ENCODE measurements around the gene F11.
"Not testable (repeated sequence)": the region's sequence is repeated elsewhere in the genome, so short reads cannot be mapped to it uniquely, and the experiment has no call there.

F11 gene

DNA sequence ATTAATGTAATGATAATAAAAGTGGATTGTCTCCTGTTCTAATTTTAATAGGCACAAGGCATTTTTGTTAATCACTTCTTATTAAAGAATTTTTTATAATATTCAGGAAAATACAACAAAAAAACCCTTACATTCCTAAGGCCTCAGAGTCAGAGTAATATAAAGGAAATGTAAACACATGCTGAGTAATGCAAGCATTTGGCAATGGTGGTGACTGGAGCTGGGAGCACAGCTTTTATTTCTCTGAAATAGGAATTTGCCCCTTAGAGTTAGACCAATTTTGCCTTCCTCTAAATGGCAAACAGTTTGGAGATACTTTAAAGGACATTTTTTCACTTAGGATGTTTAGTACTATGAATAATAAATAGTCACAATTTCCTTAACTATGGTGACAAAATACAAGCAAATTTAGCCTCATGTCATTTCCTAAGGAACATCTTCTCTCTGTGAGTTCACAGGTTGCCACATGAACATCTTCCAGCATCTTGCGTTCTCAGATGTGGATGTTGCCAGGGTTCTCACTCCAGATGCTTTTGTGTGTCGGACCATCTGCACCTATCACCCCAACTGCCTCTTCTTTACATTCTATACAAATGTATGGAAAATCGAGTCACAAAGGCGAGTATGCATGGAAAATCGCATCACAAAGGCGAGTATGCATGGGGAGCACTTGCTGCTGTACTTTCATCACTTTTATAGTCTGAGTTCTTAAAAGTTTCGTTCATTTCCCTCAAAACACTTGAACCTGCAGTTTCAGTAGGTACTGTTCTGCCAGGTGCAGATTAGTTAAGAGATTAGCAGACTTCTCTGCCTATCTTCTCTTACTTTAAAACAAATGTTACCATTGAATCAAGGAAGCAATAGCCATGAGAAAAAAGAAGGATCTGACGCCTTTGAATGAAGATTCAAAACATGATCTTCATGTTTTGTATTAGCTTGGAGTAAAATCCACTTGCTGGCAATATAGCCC lies 15.9 kb upstream of the F11 start:
- DNase-seq (ENCODE audit: low spot score) = no peak

DNA sequence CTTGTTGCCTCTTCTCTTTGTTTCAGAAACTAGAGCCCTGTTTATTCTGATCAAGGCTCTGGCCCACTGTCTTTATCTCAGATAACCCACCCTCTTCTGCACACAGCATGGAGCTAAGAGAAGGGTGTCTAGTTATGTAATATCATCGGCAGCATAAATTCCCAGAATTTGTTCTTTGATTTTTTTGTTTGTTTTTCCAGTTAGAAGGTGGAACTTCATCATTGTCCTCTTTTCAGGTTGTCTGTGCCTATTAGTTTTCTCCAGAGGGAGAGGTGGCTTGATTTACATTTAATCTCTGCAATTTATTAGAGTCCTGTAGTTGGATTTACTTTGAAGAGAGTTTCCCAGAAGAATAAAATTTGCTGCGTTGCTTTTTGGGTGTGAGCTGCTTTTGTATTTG lies 15.2 kb upstream of the F11 start:
- no peak for DNase-seq (ENCODE audit: low spot score)

DNA sequence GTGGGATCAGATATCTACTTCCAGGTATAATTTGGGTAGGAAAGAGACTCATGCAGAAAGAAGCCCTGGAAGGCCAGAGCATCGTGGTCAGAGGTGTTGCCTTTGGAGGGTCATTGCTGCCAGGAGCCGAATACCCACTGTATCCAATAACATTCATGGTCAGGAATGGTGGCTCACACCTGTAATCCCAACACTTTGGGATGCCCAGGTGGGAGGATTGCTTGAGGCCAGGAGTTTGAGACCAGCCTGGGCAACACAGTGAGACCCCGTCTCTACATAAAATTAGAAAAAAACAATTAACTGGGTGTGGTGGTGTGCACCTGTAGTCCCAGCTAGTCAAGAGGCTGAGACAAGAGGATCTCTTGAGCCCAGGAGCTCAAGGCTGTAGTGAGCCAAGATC lies 10.9 kb upstream of the F11 start:
- no peak for DNase-seq (ENCODE audit: low spot score)

DNA sequence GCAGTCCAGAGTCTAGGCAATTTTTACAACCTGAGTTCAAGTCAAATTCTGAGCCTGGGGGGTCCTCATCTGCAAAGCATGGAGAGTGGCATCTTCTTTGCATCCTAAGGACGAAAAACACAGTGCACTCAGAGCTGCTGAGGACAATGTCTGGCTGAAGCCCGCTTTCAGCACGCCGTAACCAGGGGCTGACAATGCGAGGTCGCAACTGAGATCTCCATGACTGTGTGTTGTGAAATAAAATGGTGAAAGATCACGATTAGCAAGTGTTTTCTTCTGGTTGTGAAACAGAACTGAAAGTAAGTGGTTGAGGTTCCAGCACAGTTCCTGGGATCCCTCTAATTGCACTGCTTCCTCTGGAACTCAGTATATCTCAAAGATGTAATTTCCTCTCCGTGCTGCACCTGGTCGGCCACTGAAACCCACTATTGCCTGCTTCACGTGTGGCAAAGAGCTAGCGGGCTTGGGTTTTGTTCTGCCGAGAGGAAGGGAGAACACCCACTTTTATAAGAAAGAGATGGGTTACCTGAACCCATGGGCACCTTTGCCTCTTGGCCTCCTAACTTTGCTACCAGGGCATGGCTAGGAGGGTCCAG lies 7.7 kb upstream of the F11 start:
- no peak for DNase-seq (ENCODE audit: low spot score)

DNA sequence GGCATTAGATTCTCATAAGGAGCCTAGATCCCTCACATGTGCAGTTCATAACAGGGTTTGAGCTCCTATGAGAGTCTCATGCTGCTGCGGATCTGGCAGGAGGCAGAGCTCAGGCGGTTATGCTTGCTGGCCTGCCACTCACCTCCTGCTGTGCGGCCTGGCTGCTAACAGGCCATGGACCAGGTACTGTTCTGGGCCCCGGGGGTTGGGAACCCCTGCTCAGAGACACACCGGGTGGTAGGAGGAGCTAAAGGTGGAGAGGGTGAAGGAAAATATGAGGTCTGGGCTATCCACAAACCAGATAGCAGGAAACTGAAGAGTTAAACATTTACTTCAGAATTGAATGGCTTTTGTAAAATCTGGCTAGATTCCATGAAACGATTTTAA lies 5.9 kb upstream of the F11 start:
- no peak for DNase-seq (ENCODE audit: low spot score)

DNA sequence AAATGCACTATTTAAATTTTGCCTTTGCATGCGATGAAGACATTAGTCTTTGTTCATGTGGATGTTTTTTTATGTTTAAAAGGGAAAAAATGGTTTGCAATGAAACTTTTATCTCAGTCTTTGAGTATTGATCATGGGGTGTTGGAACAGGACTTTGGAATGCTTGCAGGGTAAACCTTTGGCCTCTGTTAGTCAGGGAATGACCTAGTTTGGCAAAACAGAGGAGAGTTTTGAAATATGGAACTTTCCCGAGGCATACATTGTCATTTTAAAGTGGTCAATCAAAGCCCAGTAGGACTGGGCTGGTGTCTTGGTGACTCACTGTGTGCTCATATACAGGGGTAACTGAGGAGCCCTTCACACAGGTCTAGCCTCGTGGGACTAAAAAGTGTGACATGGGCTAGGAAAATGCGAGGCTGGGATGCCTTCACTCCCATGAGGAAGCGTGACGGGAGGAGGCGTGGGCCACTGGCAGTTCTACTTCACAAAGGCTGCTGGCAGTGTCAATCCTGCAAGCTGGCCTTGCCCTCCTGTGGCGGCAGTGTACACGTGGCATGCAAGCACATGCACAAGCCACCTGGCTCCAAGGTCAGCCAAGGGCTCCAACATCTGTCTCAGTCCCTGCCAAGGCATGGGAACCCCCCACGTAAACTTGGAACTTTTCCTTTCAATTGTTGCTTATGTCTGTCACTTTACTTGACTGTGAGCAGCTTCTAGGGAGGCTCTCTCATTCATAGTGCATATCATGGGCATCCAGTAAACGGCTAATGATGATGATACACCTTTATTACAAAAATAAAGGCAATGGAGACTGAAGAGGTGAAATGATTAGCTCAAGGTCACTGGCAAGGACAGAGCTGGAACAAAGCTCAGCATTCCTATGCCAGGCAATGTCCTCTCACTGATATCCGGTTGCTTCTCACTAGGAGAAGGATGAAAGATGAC lies 5.2 kb upstream of the F11 start:
- no peak for DNase-seq (ENCODE audit: low spot score)

DNA sequence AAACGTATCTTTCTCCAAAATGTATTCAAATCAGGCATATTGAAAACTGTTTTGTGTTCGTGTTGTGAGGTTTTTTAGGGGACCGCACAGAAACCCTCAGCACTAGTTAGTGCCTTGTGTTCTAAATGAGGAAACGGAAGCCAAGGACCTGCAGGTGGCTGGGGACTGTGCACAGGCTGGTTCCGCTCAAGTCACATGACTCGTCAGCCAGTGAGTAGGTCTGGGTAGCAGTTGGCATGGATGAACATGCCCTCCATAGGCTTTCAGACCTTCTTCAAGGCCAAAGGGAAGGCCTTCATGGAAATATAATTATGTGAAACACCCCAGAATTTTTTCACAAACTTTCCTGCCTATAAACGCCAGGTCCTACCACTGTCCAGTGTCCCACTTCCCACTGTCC lies 1.3 kb upstream of the F11 start:
- no peak for DNase-seq (ENCODE audit: low spot score)

DNA sequence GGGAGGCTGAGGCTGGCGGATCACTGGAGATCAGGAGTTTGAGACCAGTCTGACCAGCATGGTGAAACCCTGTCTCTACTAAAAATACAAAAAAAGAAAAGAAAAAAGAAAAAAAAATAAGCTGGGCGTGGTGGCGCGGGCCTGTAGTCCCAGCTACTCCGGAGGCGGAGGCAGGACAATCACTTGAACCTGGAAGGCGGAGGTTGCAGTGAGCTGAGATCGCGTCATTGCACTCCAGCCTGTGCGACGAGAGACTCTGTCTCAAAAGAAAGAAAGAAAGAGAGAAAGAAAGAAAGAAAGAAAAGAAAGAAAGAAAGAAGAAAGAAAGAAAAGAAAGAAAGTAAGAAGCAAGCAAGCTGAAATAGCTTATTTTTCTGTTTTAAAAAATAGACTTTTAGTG lies 739 bp upstream of the F11 start:
- DNase-seq (ENCODE audit: low spot score) = not testable (repeated sequence)

DNA sequence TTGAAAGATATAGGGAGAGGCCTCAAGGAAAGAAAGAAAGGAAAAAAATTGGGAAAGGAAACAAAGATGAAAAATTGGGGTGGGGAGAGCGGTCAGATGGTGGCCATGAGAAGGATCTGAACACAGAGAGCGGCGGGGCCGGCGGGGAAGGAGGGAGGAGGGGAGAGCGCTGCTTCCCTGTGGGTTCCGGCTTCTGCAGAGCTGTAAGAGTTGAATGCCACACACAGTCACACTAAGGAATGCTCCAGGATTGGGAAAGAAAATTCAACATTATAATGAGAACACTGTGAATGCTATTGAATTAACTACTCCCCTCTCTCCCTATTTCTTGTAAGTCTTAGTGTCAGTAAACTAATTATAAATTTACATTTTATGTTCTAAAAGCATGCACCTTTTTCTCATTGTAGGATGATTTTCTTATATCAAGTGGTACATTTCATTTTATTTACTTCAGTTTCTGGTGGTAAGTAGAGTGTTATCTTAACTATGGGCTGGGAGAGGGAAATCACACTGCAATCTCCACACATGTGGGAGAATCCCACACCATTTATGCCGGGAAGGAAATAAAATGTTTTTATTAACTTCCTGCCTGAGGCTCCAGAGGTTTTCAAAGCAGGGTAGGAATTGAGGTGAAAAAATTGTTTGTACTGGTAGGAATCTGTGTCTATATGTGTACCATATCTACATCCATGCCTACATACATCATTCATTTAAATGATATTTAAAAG lies 904 bp downstream of the F11 start:
- no peak for DNase-seq (ENCODE audit: low spot score)

DNA sequence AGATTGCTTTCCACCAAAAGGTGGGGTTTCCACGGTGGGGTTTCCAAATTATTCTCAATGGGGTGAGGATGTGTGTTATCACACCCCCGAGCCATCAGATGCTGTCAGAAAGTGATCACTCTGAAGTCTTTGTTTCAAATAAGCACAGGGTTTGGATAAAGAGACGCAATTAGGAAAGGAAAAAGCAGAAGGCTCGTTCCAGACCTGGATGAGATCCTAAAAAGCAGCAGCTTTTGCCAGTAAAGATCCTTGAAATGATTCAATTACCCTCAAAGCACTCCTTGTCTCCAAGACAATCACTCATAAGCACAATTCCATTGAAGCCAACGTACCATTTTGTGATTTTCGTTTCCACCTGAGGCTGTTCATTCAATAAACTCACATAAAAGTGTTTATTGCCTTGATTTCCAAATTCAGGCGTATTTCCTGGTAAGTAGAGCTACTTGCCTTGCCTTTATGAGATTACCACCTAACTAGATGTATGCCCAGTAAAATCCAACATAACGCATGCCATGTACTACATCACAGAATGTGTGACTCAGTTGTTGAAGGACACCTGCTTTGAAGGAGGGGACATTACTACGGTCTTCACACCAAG lies 5.2 kb downstream of the F11 start:
- no peak for DNase-seq (ENCODE audit: low spot score)

DNA sequence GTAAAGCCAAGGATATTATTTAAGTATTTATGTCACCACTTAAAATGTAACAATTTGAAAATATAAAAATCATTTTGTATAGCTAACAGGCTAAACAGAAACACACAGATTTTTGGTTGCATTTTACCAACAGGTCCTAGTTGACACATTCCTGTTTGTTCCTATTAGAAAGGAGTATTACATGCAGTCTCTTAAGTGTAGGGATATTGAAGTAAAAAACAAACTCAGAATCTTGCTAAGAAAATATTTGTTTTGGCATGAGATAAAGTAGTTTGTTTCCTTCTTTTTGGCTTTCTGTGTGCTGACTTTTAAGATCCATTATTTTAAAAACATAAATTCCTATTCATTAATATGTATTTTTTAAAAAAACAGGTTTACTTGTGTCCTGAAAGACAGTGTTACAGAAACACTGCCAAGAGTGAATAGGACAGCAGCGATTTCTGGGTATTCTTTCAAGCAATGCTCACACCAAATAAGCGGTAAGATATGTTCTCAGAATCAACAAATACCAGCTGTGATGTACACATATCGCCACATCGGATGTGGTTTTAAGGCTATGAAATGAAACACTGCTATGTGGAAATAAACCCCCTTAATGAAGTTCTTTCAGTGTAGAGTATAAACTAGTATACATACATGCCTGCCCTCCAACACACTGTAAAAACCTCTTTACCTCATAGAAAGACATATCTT lies 6.9 kb downstream of the F11 start:
- no peak for DNase-seq (ENCODE audit: low spot score)

DNA sequence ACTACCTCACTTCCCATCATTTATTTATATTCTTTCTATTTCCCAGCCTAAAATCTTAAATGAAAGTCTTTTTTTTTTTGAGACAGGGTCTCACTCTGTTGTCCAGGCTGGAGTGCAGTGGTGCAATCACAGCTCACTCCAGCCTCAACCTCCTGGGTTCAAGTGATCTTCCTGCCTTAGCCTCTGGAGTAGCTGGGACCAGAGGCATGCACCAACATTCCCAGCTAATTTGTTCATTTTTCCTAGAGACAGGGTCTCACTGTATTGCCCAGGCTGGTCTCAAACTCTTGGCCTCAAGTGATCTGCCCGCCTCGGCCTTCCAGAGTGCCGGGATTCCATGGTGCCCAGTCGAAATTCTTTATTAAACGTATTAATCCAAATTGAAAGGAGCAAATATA lies 7.4 kb downstream of the F11 start:
- DNase-seq (ENCODE audit: low spot score) = not testable (repeated sequence)

DNA sequence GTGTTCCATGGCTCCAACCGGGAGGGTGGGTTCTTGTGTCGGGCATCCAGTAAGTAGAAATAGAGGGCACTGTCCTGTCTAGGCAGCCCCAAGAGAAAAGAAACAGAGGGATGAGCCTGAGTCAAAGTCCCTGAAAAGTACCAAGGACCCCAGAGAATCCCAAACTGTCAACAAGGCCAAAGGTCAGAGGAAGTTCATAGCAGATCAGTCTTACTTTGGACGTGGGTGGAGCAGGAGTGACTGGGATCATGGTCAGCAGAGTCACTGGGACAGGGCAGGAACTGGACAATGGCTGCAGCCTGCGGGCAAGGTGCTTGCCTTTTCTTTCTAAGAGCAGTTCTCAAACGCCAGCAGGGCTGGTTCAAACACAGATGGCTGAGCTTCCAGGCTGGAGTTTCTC lies 17.3 kb downstream of the F11 start:
- no peak for DNase-seq (ENCODE audit: low spot score)

DNA sequence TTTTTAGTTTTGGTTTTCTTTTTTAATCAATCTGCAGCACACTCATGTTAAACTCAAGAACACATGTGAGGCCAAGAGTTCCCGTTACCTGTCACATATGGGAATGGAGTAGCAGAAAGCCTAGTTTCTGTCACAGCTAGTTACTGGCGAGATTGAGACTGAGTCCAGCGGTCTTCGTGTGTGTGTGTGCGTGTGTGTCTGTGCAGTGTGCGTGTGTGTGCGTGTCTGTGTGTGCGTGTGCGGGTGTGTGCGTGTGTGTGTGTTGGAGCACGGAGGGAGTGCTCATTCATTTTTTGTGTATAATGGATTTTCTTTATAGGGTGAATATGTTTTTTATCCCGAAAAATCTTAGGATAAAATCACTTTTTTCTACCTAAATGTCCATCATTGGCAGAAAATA lies 19.2 kb downstream of the F11 start:
- DNase-seq (ENCODE audit: low spot score) = no peak

DNA sequence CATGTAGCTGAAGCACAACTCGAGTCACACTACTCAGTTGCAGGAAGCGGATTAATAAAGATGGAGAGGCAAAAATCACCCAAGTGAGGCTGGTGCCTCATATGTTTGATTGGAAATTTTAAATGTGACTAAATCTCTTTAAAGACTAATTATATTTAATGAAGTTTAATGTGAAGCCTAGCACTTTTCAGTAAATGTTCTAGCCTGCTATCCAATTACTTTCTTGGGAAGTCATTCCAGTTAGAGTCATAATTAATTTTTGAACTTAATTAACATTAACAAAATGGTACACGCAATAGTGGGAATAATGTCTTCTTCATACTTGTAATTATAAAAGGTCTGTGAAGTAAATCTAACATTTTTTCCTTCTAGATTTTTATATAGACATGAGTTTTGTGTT lies 20.6 kb downstream of the F11 start:
- no peak for DNase-seq (ENCODE audit: low spot score)

DNA sequence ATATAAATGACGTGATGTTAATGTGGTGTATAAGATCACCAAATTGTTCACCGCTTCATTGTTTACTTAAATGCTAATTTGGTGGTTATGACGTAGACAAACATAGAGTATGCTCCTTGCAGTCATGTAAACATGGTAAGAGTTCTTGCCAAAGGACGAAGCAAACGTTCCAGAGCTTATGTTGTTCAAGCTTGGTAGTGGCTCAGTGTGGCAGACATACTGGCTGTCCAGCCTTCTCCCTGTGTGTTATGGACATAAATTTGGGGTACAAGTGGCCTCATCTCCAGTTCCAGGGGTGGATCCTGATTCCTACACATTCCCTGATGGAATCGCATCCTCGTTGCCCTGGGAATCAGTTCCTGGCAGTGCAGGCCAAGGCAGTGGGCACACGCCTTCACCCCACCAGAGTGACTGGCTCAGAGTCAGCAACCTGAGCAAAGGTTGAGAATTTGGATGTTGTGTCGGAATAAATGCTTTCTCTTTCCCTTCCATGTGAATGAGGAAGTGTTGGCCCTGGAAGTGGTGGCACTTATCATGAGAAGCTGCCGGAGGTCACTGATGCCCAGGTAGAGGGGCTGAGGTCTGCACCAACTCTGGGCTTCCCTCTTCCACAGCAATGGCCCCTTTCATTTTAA lies 25.4 kb downstream of the F11 start:
- DNase-seq (ENCODE audit: low spot score) = no peak

DNA sequence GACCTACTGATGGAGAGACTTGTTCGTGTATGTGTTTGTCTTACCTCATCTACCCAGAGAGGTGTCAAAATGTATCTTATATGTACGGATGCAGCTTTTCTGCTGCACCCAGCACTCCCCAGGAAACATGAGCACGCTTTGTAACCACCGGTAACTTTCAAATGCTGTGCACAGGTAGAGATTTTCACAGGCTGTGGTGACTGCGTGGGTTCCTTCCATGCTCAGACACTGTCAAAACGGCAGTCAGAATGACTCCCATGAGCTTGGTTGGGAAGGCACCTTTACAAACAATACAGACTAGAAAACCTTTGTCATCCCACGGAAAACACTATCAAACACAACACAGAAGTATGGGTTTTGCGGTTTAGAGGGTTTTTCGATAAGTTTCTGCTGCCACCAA lies 28.2 kb downstream of the F11 start:
- no peak for DNase-seq (ENCODE audit: low spot score)

DNA sequence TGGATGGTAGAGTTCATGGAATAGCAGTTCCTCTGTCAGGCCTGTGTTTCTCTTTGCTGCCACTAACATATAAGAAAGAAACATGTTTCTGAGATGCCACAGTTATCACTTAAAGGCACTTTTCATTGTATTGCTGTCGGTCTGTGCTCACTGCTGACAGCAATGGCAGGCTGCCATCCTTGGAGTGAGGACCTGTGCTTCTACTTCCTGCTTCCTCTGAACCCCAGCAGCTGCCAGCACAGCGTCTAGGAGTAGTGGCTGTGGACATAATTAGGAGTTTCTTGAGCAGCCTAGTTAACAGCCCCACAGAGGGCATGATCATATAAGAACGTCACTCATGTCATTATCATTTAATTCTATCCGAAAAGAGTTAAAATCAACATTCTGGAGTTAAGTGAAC lies 30.5 kb downstream of the F11 start:
- no peak for DNase-seq (ENCODE audit: low spot score)

DNA sequence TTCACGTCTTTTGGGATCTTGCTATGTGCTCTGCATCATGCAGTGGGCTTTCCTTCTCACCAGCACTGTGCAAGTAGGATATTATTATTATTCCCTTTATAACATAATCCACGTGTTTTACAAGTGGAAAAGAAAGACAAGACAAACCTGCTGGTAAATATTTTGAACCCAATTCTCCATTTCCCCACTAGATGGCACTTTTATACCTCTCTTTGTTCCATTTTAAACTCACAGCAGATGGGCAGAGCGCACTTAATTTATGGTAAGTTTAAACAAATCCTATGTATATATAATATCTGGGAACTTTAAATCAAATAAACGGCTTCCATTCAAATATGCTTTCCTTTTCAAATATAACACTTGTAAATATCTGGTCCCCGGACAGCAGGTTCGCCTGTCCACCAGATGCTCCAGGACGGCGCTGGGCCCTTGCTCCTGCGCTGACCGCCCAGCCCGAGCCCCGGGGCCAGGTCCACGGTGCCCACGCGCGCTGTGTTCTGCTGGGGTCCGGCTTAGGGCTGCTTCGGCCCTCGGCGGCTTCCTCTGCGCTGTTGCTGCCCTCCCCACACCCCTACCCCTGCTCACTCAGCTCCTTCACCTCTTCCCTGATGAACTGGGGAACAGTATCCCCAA lies 31.1 kb downstream of the F11 start:
- DNase-seq (ENCODE audit: low spot score) = peak; percentile 64

Data from RKO (cell line).